Common myeloid progenitor, CD34-positive (primary cell): ENCODE results near the gene CCDC70.

Experiments
- CTCF ChIA-PET: fragments of 350-600 bp; sonication (Branson Sonifier 250); formaldehyde crosslinking; loops from one replicate; lab custom pipeline; 2021; ENCODE audit warnings: antibody characterized with exemption; lab: Charles Lee
- POLR2A ChIA-PET: fragments of 350-600 bp; sonication (Branson Sonifier 250); formaldehyde crosslinking; loops from one replicate; lab custom pipeline; 2021; ENCODE audit warnings: antibody characterized with exemption; lab: Charles Lee
- DNase-seq, 3 donors: peaks; one replicate each; pipeline versions ENCODE4 v3.0.0 to v3.0.0-alpha.2; 2013
- H3K27ac ChIP-seq, 2 experiments: 1 replicate in 1 of 2; 2 replicates in 1 of 2; pipeline ENCODE4 v1.7.0; 2013; ENCODE audit warnings: inconsistent platforms in 2 of 2, low read length in 2 of 2, mild to moderate bottlenecking in 2 of 2, low read depth in 1 of 2, moderate library complexity in 1 of 2; ENCODE audit not compliant: severe bottlenecking in 2 of 2, insufficient read depth in 1 of 2, poor library complexity in 1 of 2
- H3K27me3 ChIP-seq, 5 experiments: replicated peaks in 2 of 5; 1 replicate in 3 of 5; 2 replicates in 2 of 5; pipeline versions ENCODE4 v1.6.1 to v1.7.0; 2013; ENCODE audit warnings: low read length in 4 of 5, mild to moderate bottlenecking in 2 of 5, moderate library complexity in 2 of 5, inconsistent platforms in 1 of 5; ENCODE audit not compliant: insufficient read depth in 5 of 5, control insufficient read depth in 4 of 5
- H3K36me3 ChIP-seq, 4 experiments: 1 replicate in 2 of 4; 2 replicates in 2 of 4; pipeline versions ENCODE4 v1.6.1 to v1.7.0; 2013; ENCODE audit warnings: low read length in 3 of 4, control low read depth in 1 of 4, mild to moderate bottlenecking in 1 of 4; ENCODE audit not compliant: control insufficient read depth in 4 of 4, insufficient read depth in 4 of 4
- H3K4me1 ChIP-seq, 4 experiments: 1 replicate in 3 of 4; 2 replicates in 1 of 4; pipeline versions ENCODE4 v1.6.1 to v1.7.1; 2013; ENCODE audit warnings: low read length in 3 of 4, mild to moderate bottlenecking in 3 of 4, control low read depth in 1 of 4, inconsistent platforms in 1 of 4, moderate library complexity in 1 of 4; ENCODE audit not compliant: control insufficient read depth in 4 of 4, insufficient read depth in 4 of 4; ENCODE audit errors: control extremely low read depth in 1 of 4
- H3K4me3 ChIP-seq, 7 experiments: 1 replicate in 4 of 7; 2 replicates in 3 of 7; pipeline versions ENCODE4 v1.5.1 to v1.7.0; 2013; ENCODE audit warnings: mild to moderate bottlenecking in 7 of 7, low read length in 6 of 7, moderate library complexity in 6 of 7, inconsistent platforms in 2 of 7, low read depth in 2 of 7, control low read depth in 1 of 7; ENCODE audit not compliant: insufficient read depth in 4 of 7, control insufficient read depth in 1 of 7; ENCODE audit errors: extremely low read depth in 1 of 7
- H3K9me3 ChIP-seq, 5 experiments: 1 replicate in 4 of 5; 2 replicates in 1 of 5; pipeline versions ENCODE4 v1.6.1 to v1.7.1; 2013; ENCODE audit warnings: low read length in 4 of 5, mild to moderate bottlenecking in 2 of 5, inconsistent platforms in 1 of 5, low read depth in 1 of 5, moderate library complexity in 1 of 5; ENCODE audit not compliant: control insufficient read depth in 4 of 5, insufficient read depth in 2 of 5; ENCODE audit errors: control extremely low read depth in 1 of 5
- WGBS: methylation state at CpG from one replicate; pipeline ENCODE4 v1.1.5; 2013; ENCODE audit not compliant: insufficient coverage; 5-methylcytosine and 5-hydroxymethylcytosine counted together

CCDC70 gene

GRCh38 chr13:51856998-51857397, 4.8 kb upstream of the CCDC70 start:
- Histone ChIP-seq H3K27ac (no peak overlapping the region), H3K4me1 (peaks cover 0 to 9% (median 0%) of the 10 kb centered on the region in 4 experiments), H3K36me3 (no peaks in the 10 kb centered on the region), H3K27me3 (no peaks in the 10 kb centered on the region), H3K9me3 (no peaks in the 10 kb centered on the region), H3K4me3 (no peak overlapping the region)
- no peak for DNase-seq
- no CpG with 5 or more reads among the region's 1 CpG for WGBS
- ChIA-PET POLR2A (no interaction called here), CTCF (no interaction called here)

- no peak overlapping the region for H3K27ac ChIP-seq
- H3K27me3 ChIP-seq = no peaks in the 10 kb centered on the region
- H3K4me3 ChIP-seq = no peak overlapping the region
- ChIA-PET CTCF (interaction anchor here (1.2 to 5.0 kb wide), 4 partner anchors 10 to 37 kb away, joined by 3 to 24 read pairs (median 4); no protein-coding TSS in a partner anchor), POLR2A (interaction anchor here (1.1 kb wide), 1 partner anchor 13 kb away, joined by 4 read pairs; no protein-coding TSS in a partner anchor)
- no peaks in the 10 kb centered on the region for H3K9me3 ChIP-seq
- DNase-seq = no peak
- no peaks in the 10 kb centered on the region for H3K36me3 ChIP-seq
- H3K4me1 ChIP-seq = peaks cover 2 to 21% (median 9%) of the 10 kb centered on the region in 4 experiments
- WGBS = 100% methylated on average over 4 of the region's 11 CpGs
Measured at GRCh38 chr13:51858433-51859247, 3.1 kb upstream of the CCDC70 start.

GRCh38 chr13:51862957-51863356, 1.2 kb downstream of the CCDC70 start:
- H3K27ac ChIP-seq = no peak overlapping the region
- H3K9me3 ChIP-seq = no peaks in the 10 kb centered on the region
- POLR2A ChIA-PET = no interaction called here
- H3K4me1 ChIP-seq = peaks cover 2 to 18% (median 9%) of the 10 kb centered on the region in 4 experiments
- no peaks in the 10 kb centered on the region for H3K36me3 ChIP-seq
- no peak overlapping the region for H3K4me3 ChIP-seq
- CTCF ChIA-PET = interaction anchor here (0.8 to 5.0 kb wide), 8 partner anchors 9 to 32 kb away, joined by 3 to 24 read pairs (median 4); no protein-coding TSS in a partner anchor
- WGBS = 32% methylated on average over 7 of the region's 7 CpGs
- peak in 2 of 3 donors; percentile 60 to 62 for DNase-seq
- no peaks in the 10 kb centered on the region for H3K27me3 ChIP-seq

GRCh38 chr13:51865838-51866237, 4.1 kb downstream of the CCDC70 start:
- ChIA-PET CTCF (interaction anchor here (1.3 to 4.0 kb wide), 2 partner anchors 10 to 12 kb away, joined by 3 to 14 read pairs; no protein-coding TSS in a partner anchor), POLR2A (no interaction called here)
- no peak overlapping the region for H3K27ac ChIP-seq
- peaks cover 2 to 20% (median 9%) of the 10 kb centered on the region in 4 experiments for H3K4me1 ChIP-seq
- no peaks in the 10 kb centered on the region for H3K27me3 ChIP-seq
- DNase-seq = no peak
- WGBS = 95% methylated on average over 7 of the region's 7 CpGs
- no peaks in the 10 kb centered on the region for H3K36me3 ChIP-seq
- no peaks in the 10 kb centered on the region for H3K9me3 ChIP-seq
- no peak overlapping the region for H3K4me3 ChIP-seq

GRCh38 chr13:51867062-51867461, 5.3 kb downstream of the CCDC70 start:
- CTCF ChIA-PET = interaction anchor here (0.8 kb wide), 1 partner anchor 26 kb away, joined by 3 read pairs; no protein-coding TSS in a partner anchor
- Histone ChIP-seq H3K4me1 (peaks cover 2 to 20% (median 9%) of the 10 kb centered on the region in 4 experiments), H3K27ac (no peak overlapping the region), H3K4me3 (no peak overlapping the region), H3K36me3 (no peaks in the 10 kb centered on the region), H3K9me3 (no peaks in the 10 kb centered on the region), H3K27me3 (no peaks in the 10 kb centered on the region)
- DNase-seq = no peak
- POLR2A ChIA-PET = interaction anchor here (0.7 kb wide), 1 partner anchor 40 kb away, joined by 3 read pairs; no protein-coding TSS in a partner anchor
- 100% methylated on average over 1 of the region's 4 CpGs for WGBS

GRCh38 chr13:51869916-51870315, 8.1 kb downstream of the CCDC70 start:
- Histone ChIP-seq H3K27ac (no peak overlapping the region), H3K4me1 (peaks cover 0 to 10% (median 0%) of the 10 kb centered on the region in 4 experiments), H3K27me3 (no peaks in the 10 kb centered on the region), H3K4me3 (no peak overlapping the region), H3K36me3 (no peaks in the 10 kb centered on the region), H3K9me3 (no peaks in the 10 kb centered on the region)
- WGBS = 93% methylated on average over 2 of the region's 6 CpGs
- ChIA-PET CTCF (interaction anchor here (1.3 kb wide), 2 partner anchors 15 to 23 kb away, joined by 3 to 4 read pairs; no protein-coding TSS in a partner anchor), POLR2A (no interaction called here)
- no peak for DNase-seq

- Histone ChIP-seq H3K27ac (no peak overlapping the region), H3K4me3 (no peak overlapping the region), H3K4me1 (peaks cover 0 to 10% (median 0%) of the 10 kb centered on the region in 4 experiments), H3K36me3 (no peaks in the 10 kb centered on the region), H3K27me3 (no peaks in the 10 kb centered on the region), H3K9me3 (no peaks in the 10 kb centered on the region)
- ChIA-PET POLR2A (no interaction called here), CTCF (interaction anchor here (1.3 kb wide), 2 partner anchors 14 to 22 kb away, joined by 3 to 4 read pairs; no protein-coding TSS in a partner anchor)
- DNase-seq = peak in 2 of 3 donors; percentile 27 to 36
- no CpG with 5 or more reads among the region's 3 CpGs for WGBS
Measured at GRCh38 chr13:51870616-51871015, 8.8 kb downstream of the CCDC70 start.
